Measurements from ENCODE around the gene HEMK1. TPM values are rescaled to one million over a fixed set of nuclear protein-coding genes. Genes with fewer than 3 reads are reported as not detected.

Gene HEMK1
- total RNA-seq, 2 donors from 2014 or later = 6.7 to 9.6 TPM

- ATAC-seq (no peak), DNase-seq (no peak)
- Histone ChIP-seq H3K4me3 (no peak overlapping the region), H3K4me1 (no peaks in the 10 kb centered on the region), H3K36me3 (replicated peaks in 1 of 2; ENCODE audit: insufficient read depth in 1 of 2, low read depth in 2 of 2) (peaks cover 0 to 9% of the 10 kb centered on the region in 2 donors), H3K27ac (no peak overlapping the region), H3K27me3 (no peaks in the 10 kb centered on the region), H3K9me3 (no peaks in the 10 kb centered on the region)
- 87 to 94% methylated on average over 4 to 6 of the region's 6 CpGs for WGBS, 2 donors
- no peak for TF ChIP-seq CTCF (IDR thresholded peaks at IDR 0.05)
- intact Hi-C loops (cut with DNase I) = loop anchor here (10.0 kb wide), 1 partner anchor 736 kb away; no protein-coding TSS in a partner anchor
Observed at GRCh38 chr3:50639055-50639494, 69.8 kb downstream of the HEMK1 start.

DNA sequence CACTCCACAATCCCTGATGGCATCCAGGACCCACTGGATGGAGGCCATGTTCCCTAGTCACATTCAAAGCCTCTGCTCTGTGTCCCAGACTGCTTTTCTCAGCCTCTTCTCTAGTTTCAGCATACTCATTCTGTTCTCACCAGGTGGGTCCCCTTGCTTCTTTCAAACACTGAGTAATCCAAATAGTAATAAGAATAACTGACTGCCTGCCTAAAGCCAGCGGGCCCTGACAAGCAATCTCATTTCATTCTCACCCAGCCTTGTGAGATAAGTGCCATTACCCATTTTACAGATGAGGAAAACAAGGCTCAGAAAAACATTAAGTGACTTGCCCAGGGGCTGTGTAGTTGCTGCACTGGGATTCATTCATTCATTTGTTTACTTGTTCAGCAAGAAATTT, 73.1 kb downstream of the HEMK1 start:
- intact Hi-C loops (cut with DNase I) = no loop called here
- no peak for TF ChIP-seq POLR2A (IDR thresholded peaks at IDR 0.05)
- no peak for TF ChIP-seq CTCF (IDR thresholded peaks at IDR 0.05)
- ATAC-seq = no peak
- no peaks in the 10 kb centered on the region for H3K27me3 ChIP-seq
- no peak overlapping the region for H3K27ac ChIP-seq
- 95 to 100% methylated on average over 1 of the region's 1 CpG for WGBS, 2 donors
- peaks cover 0 to 18% of the 10 kb centered on the region in 2 donors for H3K36me3 ChIP-seq (replicated peaks in 1 of 2; ENCODE audit: insufficient read depth in 1 of 2, low read depth in 2 of 2)
- no peaks in the 10 kb centered on the region for H3K4me1 ChIP-seq
- no peaks in the 10 kb centered on the region for H3K9me3 ChIP-seq
- H3K4me3 ChIP-seq = no peak overlapping the region
- DNase-seq = no peak

DNA sequence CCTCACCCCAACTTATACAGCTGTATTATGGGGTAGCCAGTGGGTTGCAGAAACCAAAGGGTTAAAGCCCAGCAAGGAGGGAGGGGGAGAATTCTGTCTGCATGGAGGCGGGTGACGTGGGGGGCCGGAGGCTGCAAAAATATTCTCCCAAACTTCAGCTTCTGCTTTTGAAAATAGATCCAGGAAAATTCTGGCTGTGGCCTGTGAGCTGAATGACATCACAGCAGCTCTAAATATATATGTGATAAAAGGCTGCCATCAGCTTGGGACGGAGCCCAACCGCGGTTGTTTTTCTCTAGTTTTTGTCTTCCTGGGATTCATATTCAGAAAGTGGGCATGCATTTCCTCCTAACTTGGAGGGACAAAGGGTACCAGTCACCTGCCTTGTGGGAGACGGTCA, 75.2 kb downstream of the HEMK1 start:
- Histone ChIP-seq H3K27me3 (no peaks in the 10 kb centered on the region), H3K27ac (no peak overlapping the region), H3K4me1 (no peaks in the 10 kb centered on the region), H3K9me3 (no peaks in the 10 kb centered on the region), H3K36me3 (replicated peaks in 1 of 2; ENCODE audit: insufficient read depth in 1 of 2, low read depth in 2 of 2) (peaks cover 0 to 18% of the 10 kb centered on the region in 2 donors), H3K4me3 (no peak overlapping the region)
- ATAC-seq (no peak), DNase-seq (no peak)
- intact Hi-C loops (cut with DNase I) = no loop called here
- no peak for TF ChIP-seq CTCF (IDR thresholded peaks at IDR 0.05)
- TF ChIP-seq POLR2A (IDR thresholded peaks at IDR 0.05) = no peak
- WGBS, 2 donors = 71 to 76% methylated on average over 6 to 7 of the region's 7 CpGs

DNA sequence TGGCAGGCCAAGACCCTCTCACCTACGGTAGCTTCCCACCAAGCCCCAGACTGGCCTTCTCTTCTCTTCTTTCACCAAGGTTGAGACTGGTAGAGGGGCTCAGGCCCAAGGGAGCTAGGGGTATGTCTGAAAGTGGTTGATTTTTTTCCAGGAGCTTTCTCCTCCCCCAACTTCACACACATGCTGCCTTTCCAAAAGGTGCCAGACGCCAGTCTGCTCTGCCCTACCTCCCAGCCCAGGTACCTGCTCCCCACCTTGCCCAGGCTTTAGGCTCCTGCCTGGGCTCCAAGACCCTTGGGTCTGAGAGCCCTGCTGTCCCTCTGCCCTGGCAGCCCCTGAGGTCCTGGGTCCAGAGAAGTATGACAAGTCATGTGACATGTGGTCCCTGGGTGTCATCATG, 76.1 kb downstream of the HEMK1 start:
- no peak for DNase-seq
- H3K27me3 ChIP-seq = no peaks in the 10 kb centered on the region
- 82 to 87% methylated on average over 2 of the region's 2 CpGs for WGBS, 2 donors
- intact Hi-C loops (cut with DNase I) = no loop called here
- no peak overlapping the region for H3K4me3 ChIP-seq
- H3K36me3 ChIP-seq (replicated peaks in 1 of 2; ENCODE audit: insufficient read depth in 1 of 2, low read depth in 2 of 2) = peaks cover 0 to 18% of the 10 kb centered on the region in 2 donors
- H3K4me1 ChIP-seq = no peaks in the 10 kb centered on the region
- no peak overlapping the region for H3K27ac ChIP-seq
- ATAC-seq = no peak
- TF ChIP-seq POLR2A (IDR thresholded peaks at IDR 0.05) (no peak), CTCF (IDR thresholded peaks at IDR 0.05) (no peak)
- H3K9me3 ChIP-seq = no peaks in the 10 kb centered on the region

Other genes with a start within 250 kb of the HEMK1 start
- 10 to 100 TPM; 35.6 to 48.3 TPM for gene HYAL2, start 246.8 kb upstream of the HEMK1 start, total RNA-seq
- 10 to 100 TPM; 12.9 to 31.6 TPM for gene TUSC2, start 241.3 kb upstream of the HEMK1 start, total RNA-seq
- gene RASSF1, start 228.7 kb upstream of the HEMK1 start, total RNA-seq = 10 to 100 TPM; 26.7 to 30.0 TPM
- 1 to 10 TPM; 1.3 to 2.3 TPM for gene ZMYND10, start 223.8 kb upstream of the HEMK1 start, total RNA-seq
- gene NPRL2, start 218.7 kb upstream of the HEMK1 start, total RNA-seq = 10 to 100 TPM; 27.0 to 30.9 TPM
- gene CYB561D2, start 218.7 kb upstream of the HEMK1 start, total RNA-seq = 10 to 100 TPM; 11.4 to 29.0 TPM
- 10 to 100 TPM; 39.4 to 54.1 TPM for gene TMEM115, start 210.0 kb upstream of the HEMK1 start, total RNA-seq
- 1 to 10 TPM; 1.3 TPM for gene CACNA2D2, start 65.9 kb upstream of the HEMK1 start, total RNA-seq
- 10 to 100 TPM in 1 of 2 donors, 1 to 10 TPM in 1; 6.3 to 11.4 TPM for gene C3orf18, start 1.8 kb upstream of the HEMK1 start, total RNA-seq
- gene CISH, start 42.3 kb downstream of the HEMK1 start, total RNA-seq = 10 to 100 TPM in 1 of 2 donors, 1 to 10 TPM in 1; 4.9 to 19.8 TPM
- gene MAPKAPK3, start 47.6 kb downstream of the HEMK1 start, total RNA-seq = 10 to 100 TPM; 23.6 to 29.3 TPM
- gene DOCK3, start 105.4 kb downstream of the HEMK1 start, total RNA-seq = under 1 TPM in 1 of 2 donors, not detected in 1; 0.52 TPM

Data from body of pancreas (tissue), 4 donors.